HEK293T (cell line): ENCODE data around the gene RAB5IF.

Experiments used
- BHLHE40 ChIP-seq: fragments of 450-650 bp; IDR thresholded peaks from 2 replicates; pipeline ENCODE4 v1.6.1; 2016; ENCODE audit warnings: mild to moderate bottlenecking, moderate library complexity, borderline replicate concordance
- ELF4 ChIP-seq: fragments of 450-650 bp; IDR thresholded peaks from 2 replicates; pipeline ENCODE4 v1.6.1; 2017; ENCODE audit warnings: antibody characterized with exemption
- FOXK2 ChIP-seq: fragments of 450-650 bp; IDR thresholded peaks from 2 replicates; pipeline ENCODE4 v1.6.1; 2016; ENCODE audit warnings: mild to moderate bottlenecking
- HDGF ChIP-seq: fragments of 450-650 bp; IDR thresholded peaks from 2 replicates; pipeline ENCODE4 v1.6.1; 2017; ENCODE audit warnings: antibody characterized with exemption, borderline replicate concordance
- SP1 ChIP-seq: fragments of 450-650 bp; IDR thresholded peaks from 2 replicates; pipeline ENCODE4 v1.6.1; 2017

DNA sequence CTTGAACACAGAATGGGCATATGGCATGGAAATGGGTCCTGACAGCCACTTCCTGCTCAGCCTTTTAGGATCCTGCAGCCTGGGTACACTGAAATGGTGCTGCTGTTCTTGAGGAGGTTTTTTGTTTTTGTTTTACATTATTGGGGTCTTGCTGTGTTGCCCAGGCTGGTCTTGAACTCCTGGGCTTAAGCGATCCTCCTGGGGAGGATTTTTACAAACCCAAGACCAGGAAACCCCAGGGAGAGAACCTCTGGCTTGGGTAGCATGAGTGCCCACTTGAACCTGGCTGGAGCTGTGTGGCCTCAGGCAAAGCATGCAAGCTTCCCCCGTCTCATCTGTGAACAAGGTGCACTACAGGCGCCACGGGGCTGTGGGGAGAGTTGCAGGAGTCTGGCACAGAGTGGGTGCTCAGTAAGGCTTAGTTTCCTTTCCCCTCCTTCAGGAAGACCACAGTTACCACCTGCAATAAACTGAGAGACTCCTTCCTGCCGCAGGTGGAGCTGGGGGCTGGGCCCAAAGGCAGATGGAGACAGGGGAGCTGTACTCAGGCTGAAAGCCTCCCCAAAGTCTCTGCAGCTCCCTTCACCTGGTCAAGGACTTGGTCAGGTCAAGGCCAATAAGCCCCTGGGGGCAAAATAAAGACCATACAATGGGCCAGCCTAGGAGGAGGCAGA, 38.6 kb downstream of the RAB5IF start:
- no peak for TF ChIP-seq FOXK2
- TF ChIP-seq BHLHE40: no peak
- no peak for TF ChIP-seq HDGF
- no peak for TF ChIP-seq ELF4
- no peak for TF ChIP-seq SP1
